ENCODE data around the gene GTF2H3. TPM values are rescaled to one million over a fixed set of nuclear protein-coding genes. Genes with fewer than 3 reads are reported as not detected.
A peak's percentile ranks its signal among the peaks of the same experiment; 100 is the strongest.

Gene GTF2H3
- total RNA-seq, result 10 to 100 TPM; 17.4 to 29.9 TPM

GRCh38 chr12:123633379-123634141 lies at the start of gene GTF2H3, which contains the start of gene EIF2B1:
GTF2H3 (plus strand) TSS chr12:123633829; CDS start chr12:123633860, 31 bp downstream.
EIF2B1 (minus strand) TSS chr12:123633686; CDS start chr12:123633557, 129 bp downstream.
- Histone ChIP-seq H3K4me3 (peak within 1 kb of the TSS; percentile 78), H3K9me3 (no peaks in the 10 kb centered on the region), H3K36me3 (peaks cover 29% of the 10 kb centered on the region), H3K27ac (peak within 1 kb of the TSS; percentile 62 to 86), H3K4me1 (ENCODE audit: control insufficient read depth in 1 of 2, low read depth in 2 of 2) (peaks cover 9 to 26% of the 10 kb centered on the region in 2 donors), H3K27me3 (replicated peaks; ENCODE audit: insufficient read depth) (no peaks in the 10 kb centered on the region)
- ATAC-seq (ENCODE audit: insufficient number of reproducible peaks, low FRiP score, low read depth) (peak; percentile 93), DNase-seq (ENCODE audit: low spot score) (peak; percentile 89)
- no peak for TF ChIP-seq CTCF (IDR thresholded peaks at IDR 0.05)

- peaks cover 45% of the 10 kb centered on the region for H3K36me3 ChIP-seq
- no peaks in the 10 kb centered on the region for H3K9me3 ChIP-seq
- TF ChIP-seq CTCF (IDR thresholded peaks at IDR 0.05), result no peak
- ATAC-seq (ENCODE audit: insufficient number of reproducible peaks, low FRiP score, low read depth) (no peak), DNase-seq (ENCODE audit: low spot score) (no peak)
- peaks cover 11 to 30% of the 10 kb centered on the region in 2 donors for H3K4me1 ChIP-seq (ENCODE audit: control insufficient read depth in 1 of 2, low read depth in 2 of 2)
- no peaks in the 10 kb centered on the region for H3K27me3 ChIP-seq (replicated peaks; ENCODE audit: insufficient read depth)
- H3K4me3 ChIP-seq, result no peak overlapping the region
- no peak overlapping the region for H3K27ac ChIP-seq
Observed at GRCh38 chr12:123591702-123592481, 41.7 kb upstream of the GTF2H3 start.

- no peak for DNase-seq (ENCODE audit: low spot score)
- Histone ChIP-seq H3K9me3 (no peaks in the 10 kb centered on the region), H3K36me3 (peaks cover 38% of the 10 kb centered on the region), H3K4me1 (ENCODE audit: control insufficient read depth in 1 of 2, low read depth in 2 of 2) (peaks cover 1 to 9% of the 10 kb centered on the region in 2 donors), H3K27ac (no peak overlapping the region), H3K4me3 (no peak overlapping the region), H3K27me3 (replicated peaks; ENCODE audit: insufficient read depth) (no peaks in the 10 kb centered on the region)
- no peak for TF ChIP-seq CTCF (IDR thresholded peaks at IDR 0.05)
- ATAC-seq (ENCODE audit: insufficient number of reproducible peaks, low FRiP score, low read depth), result no peak
Observed at GRCh38 chr12:123595729-123596128, 37.9 kb upstream of the GTF2H3 start.

GRCh38 chr12:123597100-123597499 lies 36.5 kb upstream of the GTF2H3 start:
- Histone ChIP-seq H3K9me3 (no peaks in the 10 kb centered on the region), H3K27me3 (replicated peaks; ENCODE audit: insufficient read depth) (no peaks in the 10 kb centered on the region), H3K4me1 (ENCODE audit: control insufficient read depth in 1 of 2, low read depth in 2 of 2) (peaks cover 5 to 13% of the 10 kb centered on the region in 2 donors), H3K36me3 (peaks cover 30% of the 10 kb centered on the region), H3K27ac (no peak overlapping the region), H3K4me3 (no peak overlapping the region)
- DNase-seq (ENCODE audit: low spot score) (no peak), ATAC-seq (ENCODE audit: insufficient number of reproducible peaks, low FRiP score, low read depth) (no peak)
- no peak for TF ChIP-seq CTCF (IDR thresholded peaks at IDR 0.05)

GRCh38 chr12:123598522-123598921 lies 35.1 kb upstream of the GTF2H3 start:
- no peak for TF ChIP-seq CTCF (IDR thresholded peaks at IDR 0.05)
- ATAC-seq (ENCODE audit: insufficient number of reproducible peaks, low FRiP score, low read depth) (no peak), DNase-seq (ENCODE audit: low spot score) (no peak)
- H3K36me3 ChIP-seq, result peaks cover 21% of the 10 kb centered on the region
- no peak overlapping the region for H3K4me3 ChIP-seq
- H3K9me3 ChIP-seq, result no peaks in the 10 kb centered on the region
- H3K27ac ChIP-seq, result no peak overlapping the region
- peaks cover 12 to 19% of the 10 kb centered on the region in 2 donors for H3K4me1 ChIP-seq (ENCODE audit: control insufficient read depth in 1 of 2, low read depth in 2 of 2)
- H3K27me3 ChIP-seq (replicated peaks; ENCODE audit: insufficient read depth), result no peaks in the 10 kb centered on the region
